ENCODE results near the gene SLC16A1. TPM values are rescaled to one million over a fixed set of nuclear protein-coding genes. Genes with fewer than 3 reads are reported as not detected.

Gene SLC16A1
- total RNA-seq, 1 experiment from 2014 or later, result 328 TPM

DNA sequence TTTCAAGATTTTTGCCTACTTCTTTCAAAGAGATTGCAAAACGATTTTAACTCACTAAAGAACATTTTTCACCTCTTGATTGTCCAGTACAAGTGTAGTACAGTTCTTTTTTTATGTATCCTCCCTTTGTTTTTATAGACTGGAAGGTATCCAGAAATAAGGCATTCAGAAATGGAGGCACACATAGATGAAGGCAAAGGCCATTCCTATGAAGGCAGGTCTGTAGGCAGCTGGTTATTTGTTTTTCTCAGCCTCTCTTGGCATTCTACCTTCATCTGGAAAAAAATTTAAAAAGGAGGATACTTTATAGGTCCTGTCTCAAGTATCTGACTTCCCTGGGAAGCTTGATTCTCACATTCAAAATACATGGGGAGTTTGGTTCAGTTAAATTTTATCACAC, 18.6 kb upstream of the SLC16A1 start:
- ATAC-seq, result no peak

DNA sequence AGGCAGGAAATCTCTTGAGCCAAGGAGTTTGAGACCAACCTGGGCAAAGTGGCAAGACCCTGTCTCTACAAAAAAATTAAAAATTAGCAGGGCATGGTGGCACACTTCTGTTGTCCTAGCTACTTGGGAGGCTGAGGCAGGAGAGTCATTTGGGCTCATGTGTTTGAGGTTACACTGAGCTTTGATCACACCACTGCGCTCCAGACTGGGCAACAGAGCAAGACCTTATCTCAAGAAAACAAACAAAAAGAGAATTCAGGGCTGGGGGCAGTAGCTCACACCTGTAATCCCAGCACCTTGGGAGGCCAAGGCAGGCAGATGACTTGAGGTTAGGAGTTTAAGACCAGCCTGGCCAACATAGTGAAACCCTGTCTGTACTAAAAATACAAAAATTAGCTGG, 17.8 kb upstream of the SLC16A1 start:
- ChIA-PET CTCF (interaction anchor here (0.6 to 2.0 kb wide), 3 partner anchors 9 to 742 kb away, joined by 3 to 6 read pairs (median 3); partner anchors contain the start of gene LRIG2), POLR2A (no interaction called here)
- DNase-seq (ENCODE audit: low spot score) (no peak), ATAC-seq (no peak)
- Mint-ChIP-seq H3K27me3 (ENCODE audit: low read depth) (no peaks in the 10 kb centered on the region), H3K36me3 (peaks cover 13% of the 10 kb centered on the region), H3K4me3 (no peak overlapping the region), H3K27ac (no peak overlapping the region), H3K4me1 (peaks cover 5% of the 10 kb centered on the region; the same call in 1 of the 2 replicates), H3K9me3 (peaks cover 3% of the 10 kb centered on the region; the same call in 1 of the 2 replicates)
- TF ChIP-seq FOXJ3 (CRISPR knock-in tag; IDR thresholded peaks at IDR 0.05; ENCODE audit: borderline replicate concordance) (no peak), SMAD4 (CRISPR knock-in tag; IDR thresholded peaks at IDR 0.05) (no peak), FOXK1 (CRISPR knock-in tag; IDR thresholded peaks at IDR 0.05) (no peak), CBFB (CRISPR knock-in tag; IDR thresholded peaks at IDR 0.05; ENCODE audit: low read depth) (no peak), ZNF671 (CRISPR knock-in tag; IDR thresholded peaks at IDR 0.05) (no peak), MXD4 (CRISPR knock-in tag; IDR thresholded peaks at IDR 0.05; ENCODE audit: borderline replicate concordance) (no peak)
- TF ChIP-seq, protein P1, sequence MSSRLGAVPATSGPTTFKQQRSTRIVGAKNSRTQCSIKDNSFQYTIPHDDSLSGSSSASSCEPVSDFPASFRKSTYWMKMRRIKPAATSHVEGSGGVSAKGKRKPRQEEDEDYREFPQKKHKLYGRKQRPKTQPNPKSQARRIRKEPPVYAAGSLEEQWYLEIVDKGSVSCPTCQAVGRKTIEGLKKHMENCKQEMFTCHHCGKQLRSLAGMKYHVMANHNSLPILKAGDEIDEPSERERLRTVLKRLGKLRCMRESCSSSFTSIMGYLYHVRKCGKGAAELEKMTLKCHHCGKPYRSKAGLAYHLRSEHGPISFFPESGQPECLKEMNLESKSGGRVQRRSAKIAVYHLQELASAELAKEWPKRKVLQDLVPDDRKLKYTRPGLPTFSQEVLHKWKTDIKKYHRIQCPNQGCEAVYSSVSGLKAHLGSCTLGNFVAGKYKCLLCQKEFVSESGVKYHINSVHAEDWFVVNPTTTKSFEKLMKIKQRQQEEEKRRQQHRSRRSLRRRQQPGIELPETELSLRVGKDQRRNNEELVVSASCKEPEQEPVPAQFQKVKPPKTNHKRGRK (CRISPR knock-in tag; IDR thresholded peaks at IDR 0.05; ENCODE audit: borderline replicate concordance), result no peak

More for the DNA sequence above, 18.6 kb upstream of the SLC16A1 start:
- POLR2A ChIA-PET, result no interaction called here
- TF ChIP-seq, protein P2, sequence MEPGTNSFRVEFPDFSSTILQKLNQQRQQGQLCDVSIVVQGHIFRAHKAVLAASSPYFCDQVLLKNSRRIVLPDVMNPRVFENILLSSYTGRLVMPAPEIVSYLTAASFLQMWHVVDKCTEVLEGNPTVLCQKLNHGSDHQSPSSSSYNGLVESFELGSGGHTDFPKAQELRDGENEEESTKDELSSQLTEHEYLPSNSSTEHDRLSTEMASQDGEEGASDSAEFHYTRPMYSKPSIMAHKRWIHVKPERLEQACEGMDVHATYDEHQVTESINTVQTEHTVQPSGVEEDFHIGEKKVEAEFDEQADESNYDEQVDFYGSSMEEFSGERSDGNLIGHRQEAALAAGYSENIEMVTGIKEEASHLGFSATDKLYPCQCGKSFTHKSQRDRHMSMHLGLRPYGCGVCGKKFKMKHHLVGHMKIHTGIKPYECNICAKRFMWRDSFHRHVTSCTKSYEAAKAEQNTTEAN (CRISPR knock-in tag; IDR thresholded peaks at IDR 0.05), result no peak
- TF ChIP-seq, protein P3, sequence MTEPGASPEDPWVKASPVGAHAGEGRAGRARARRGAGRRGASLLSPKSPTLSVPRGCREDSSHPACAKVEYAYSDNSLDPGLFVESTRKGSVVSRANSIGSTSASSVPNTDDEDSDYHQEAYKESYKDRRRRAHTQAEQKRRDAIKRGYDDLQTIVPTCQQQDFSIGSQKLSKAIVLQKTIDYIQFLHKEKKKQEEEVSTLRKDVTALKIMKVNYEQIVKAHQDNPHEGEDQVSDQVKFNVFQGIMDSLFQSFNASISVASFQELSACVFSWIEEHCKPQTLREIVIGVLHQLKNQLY (CRISPR knock-in tag; IDR thresholded peaks at IDR 0.05), result no peak
- TF ChIP-seq, protein P4, sequence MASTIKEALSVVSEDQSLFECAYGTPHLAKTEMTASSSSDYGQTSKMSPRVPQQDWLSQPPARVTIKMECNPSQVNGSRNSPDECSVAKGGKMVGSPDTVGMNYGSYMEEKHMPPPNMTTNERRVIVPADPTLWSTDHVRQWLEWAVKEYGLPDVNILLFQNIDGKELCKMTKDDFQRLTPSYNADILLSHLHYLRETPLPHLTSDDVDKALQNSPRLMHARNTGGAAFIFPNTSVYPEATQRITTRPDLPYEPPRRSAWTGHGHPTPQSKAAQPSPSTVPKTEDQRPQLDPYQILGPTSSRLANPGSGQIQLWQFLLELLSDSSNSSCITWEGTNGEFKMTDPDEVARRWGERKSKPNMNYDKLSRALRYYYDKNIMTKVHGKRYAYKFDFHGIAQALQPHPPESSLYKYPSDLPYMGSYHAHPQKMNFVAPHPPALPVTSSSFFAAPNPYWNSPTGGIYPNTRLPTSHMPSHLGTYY (CRISPR knock-in tag; IDR thresholded peaks at IDR 0.05), result no peak
- TF ChIP-seq CBFB (CRISPR knock-in tag; IDR thresholded peaks at IDR 0.05; ENCODE audit: low read depth) (no peak), FOXP1 (CRISPR knock-in tag; IDR thresholded peaks at IDR 0.05; ENCODE audit: borderline replicate concordance) (no peak), NR3C1 (CRISPR knock-in tag; conservative IDR thresholded peaks at IDR 0.05; ENCODE audit: low read depth) (no peak)
- peaks cover 5% of the 10 kb centered on the region; the same call in 1 of the 2 replicates for H3K4me1 Mint-ChIP-seq
- H3K4me3 Mint-ChIP-seq, result no peak overlapping the region
- H3K36me3 Mint-ChIP-seq, result peaks cover 13% of the 10 kb centered on the region
- CTCF ChIA-PET, result interaction anchor here (0.5 to 2.0 kb wide), 2 partner anchors 88 to 98 kb away, joined by 5 to 6 read pairs; partner anchors contain the start of gene LRIG2
- H3K27ac Mint-ChIP-seq, result peak overlapping the region; percentile 48; the same call in 1 of the 2 replicates
- H3K27me3 Mint-ChIP-seq (ENCODE audit: low read depth), result no peaks in the 10 kb centered on the region
- no peak for DNase-seq (ENCODE audit: low spot score)
- H3K9me3 Mint-ChIP-seq, result peaks cover 3% of the 10 kb centered on the region; the same call in 1 of the 2 replicates

DNA sequence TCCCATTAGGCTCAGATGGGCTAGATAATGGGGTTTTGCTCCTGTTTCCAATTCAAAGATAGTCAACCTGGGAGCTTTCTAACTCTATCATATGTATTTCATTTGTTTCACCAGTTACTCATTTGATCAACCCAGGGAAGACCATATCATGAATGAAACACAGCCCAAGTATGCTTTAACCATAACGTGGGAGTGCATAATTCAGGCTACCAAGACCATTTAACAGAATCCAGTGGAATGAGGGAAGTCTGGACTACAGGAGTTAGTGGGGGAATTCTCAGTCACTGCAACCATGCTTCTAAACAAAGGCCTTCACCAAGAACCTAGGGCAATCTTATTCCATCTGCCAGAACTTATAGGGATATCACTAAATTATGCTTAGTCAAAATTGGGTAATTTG, 15.0 kb upstream of the SLC16A1 start:
- POLR2A ChIA-PET, result no interaction called here
- DNase-seq (ENCODE audit: low spot score), result no peak
- peaks cover 3% of the 10 kb centered on the region; the same call in 1 of the 2 replicates for H3K9me3 Mint-ChIP-seq
- TF ChIP-seq ZNF121 (CRISPR knock-in tag; IDR thresholded peaks at IDR 0.05) (no peak), ZNF232 (CRISPR knock-in tag; IDR thresholded peaks at IDR 0.05) (no peak), CREB1 (CRISPR knock-in tag; IDR thresholded peaks at IDR 0.05) (no peak), TCF7 (CRISPR knock-in tag; IDR thresholded peaks at IDR 0.05; ENCODE audit: low read depth) (no peak)
- TF ChIP-seq, protein P5, sequence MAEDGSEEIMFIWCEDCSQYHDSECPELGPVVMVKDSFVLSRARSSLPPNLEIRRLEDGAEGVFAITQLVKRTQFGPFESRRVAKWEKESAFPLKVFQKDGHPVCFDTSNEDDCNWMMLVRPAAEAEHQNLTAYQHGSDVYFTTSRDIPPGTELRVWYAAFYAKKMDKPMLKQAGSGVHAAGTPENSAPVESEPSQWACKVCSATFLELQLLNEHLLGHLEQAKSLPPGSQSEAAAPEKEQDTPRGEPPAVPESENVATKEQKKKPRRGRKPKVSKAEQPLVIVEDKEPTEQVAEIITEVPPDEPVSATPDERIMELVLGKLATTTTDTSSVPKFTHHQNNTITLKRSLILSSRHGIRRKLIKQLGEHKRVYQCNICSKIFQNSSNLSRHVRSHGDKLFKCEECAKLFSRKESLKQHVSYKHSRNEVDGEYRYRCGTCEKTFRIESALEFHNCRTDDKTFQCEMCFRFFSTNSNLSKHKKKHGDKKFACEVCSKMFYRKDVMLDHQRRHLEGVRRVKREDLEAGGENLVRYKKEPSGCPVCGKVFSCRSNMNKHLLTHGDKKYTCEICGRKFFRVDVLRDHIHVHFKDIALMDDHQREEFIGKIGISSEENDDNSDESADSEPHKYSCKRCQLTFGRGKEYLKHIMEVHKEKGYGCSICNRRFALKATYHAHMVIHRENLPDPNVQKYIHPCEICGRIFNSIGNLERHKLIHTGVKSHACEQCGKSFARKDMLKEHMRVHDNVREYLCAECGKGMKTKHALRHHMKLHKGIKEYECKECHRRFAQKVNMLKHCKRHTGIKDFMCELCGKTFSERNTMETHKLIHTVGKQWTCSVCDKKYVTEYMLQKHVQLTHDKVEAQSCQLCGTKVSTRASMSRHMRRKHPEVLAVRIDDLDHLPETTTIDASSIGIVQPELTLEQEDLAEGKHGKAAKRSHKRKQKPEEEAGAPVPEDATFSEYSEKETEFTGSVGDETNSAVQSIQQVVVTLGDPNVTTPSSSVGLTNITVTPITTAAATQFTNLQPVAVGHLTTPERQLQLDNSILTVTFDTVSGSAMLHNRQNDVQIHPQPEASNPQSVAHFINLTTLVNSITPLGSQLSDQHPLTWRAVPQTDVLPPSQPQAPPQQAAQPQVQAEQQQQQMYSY (CRISPR knock-in tag; IDR thresholded peaks at IDR 0.05), result no peak
- TF ChIP-seq, protein P6, sequence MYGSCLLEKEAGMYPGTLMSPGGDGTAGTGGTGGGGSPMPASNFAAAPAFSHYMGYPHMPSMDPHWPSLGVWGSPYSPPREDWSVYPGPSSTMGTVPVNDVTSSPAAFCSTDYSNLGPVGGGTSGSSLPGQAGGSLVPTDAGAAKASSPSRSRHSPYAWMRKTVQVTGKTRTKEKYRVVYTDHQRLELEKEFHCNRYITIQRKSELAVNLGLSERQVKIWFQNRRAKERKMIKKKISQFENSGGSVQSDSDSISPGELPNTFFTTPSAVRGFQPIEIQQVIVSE (CRISPR knock-in tag; IDR thresholded peaks at IDR 0.05; ENCODE audit: borderline replicate concordance), result no peak
- TF ChIP-seq, protein P7, sequence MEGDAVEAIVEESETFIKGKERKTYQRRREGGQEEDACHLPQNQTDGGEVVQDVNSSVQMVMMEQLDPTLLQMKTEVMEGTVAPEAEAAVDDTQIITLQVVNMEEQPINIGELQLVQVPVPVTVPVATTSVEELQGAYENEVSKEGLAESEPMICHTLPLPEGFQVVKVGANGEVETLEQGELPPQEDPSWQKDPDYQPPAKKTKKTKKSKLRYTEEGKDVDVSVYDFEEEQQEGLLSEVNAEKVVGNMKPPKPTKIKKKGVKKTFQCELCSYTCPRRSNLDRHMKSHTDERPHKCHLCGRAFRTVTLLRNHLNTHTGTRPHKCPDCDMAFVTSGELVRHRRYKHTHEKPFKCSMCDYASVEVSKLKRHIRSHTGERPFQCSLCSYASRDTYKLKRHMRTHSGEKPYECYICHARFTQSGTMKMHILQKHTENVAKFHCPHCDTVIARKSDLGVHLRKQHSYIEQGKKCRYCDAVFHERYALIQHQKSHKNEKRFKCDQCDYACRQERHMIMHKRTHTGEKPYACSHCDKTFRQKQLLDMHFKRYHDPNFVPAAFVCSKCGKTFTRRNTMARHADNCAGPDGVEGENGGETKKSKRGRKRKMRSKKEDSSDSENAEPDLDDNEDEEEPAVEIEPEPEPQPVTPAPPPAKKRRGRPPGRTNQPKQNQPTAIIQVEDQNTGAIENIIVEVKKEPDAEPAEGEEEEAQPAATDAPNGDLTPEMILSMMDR (IDR thresholded peaks at IDR 0.05), result no peak
- TF ChIP-seq, protein P8, sequence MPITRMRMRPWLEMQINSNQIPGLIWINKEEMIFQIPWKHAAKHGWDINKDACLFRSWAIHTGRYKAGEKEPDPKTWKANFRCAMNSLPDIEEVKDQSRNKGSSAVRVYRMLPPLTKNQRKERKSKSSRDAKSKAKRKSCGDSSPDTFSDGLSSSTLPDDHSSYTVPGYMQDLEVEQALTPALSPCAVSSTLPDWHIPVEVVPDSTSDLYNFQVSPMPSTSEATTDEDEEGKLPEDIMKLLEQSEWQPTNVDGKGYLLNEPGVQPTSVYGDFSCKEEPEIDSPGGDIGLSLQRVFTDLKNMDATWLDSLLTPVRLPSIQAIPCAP (CRISPR knock-in tag; IDR thresholded peaks at IDR 0.05), result no peak

More for the DNA sequence above, 15.0 kb upstream of the SLC16A1 start:
- H3K27ac Mint-ChIP-seq, result peak overlapping the region; percentile 9; the same call in 1 of the 2 replicates
- no peak for ATAC-seq
- H3K4me1 Mint-ChIP-seq, result no peaks in the 10 kb centered on the region
- peaks cover 29% of the 10 kb centered on the region for H3K36me3 Mint-ChIP-seq
- CTCF ChIA-PET, result interaction anchor here (1.4 to 2.6 kb wide), 2 partner anchors 72 to 86 kb away, joined by 4 to 5 read pairs; no protein-coding TSS in a partner anchor
- H3K27me3 Mint-ChIP-seq (ENCODE audit: low read depth), result no peaks in the 10 kb centered on the region
- H3K4me3 Mint-ChIP-seq, result no peak overlapping the region
